ENCODE measurements around the gene NR1H3.
"Not testable (repeated sequence)": the region's sequence is repeated elsewhere in the genome, so short reads cannot be mapped to it uniquely, and the experiment has no call there.

The NR1H3 gene

GRCh38 chr11:47308050-47308823, 50.4 kb downstream of the NR1H3 start:
- DNase-seq, result no peak

- DNase-seq, result no peak
Observed at GRCh38 chr11:47314992-47315391, 57.2 kb downstream of the NR1H3 start.

- DNase-seq, result not testable (repeated sequence)
Observed at GRCh38 chr11:47316501-47316900, 58.7 kb downstream of the NR1H3 start.

DNA sequence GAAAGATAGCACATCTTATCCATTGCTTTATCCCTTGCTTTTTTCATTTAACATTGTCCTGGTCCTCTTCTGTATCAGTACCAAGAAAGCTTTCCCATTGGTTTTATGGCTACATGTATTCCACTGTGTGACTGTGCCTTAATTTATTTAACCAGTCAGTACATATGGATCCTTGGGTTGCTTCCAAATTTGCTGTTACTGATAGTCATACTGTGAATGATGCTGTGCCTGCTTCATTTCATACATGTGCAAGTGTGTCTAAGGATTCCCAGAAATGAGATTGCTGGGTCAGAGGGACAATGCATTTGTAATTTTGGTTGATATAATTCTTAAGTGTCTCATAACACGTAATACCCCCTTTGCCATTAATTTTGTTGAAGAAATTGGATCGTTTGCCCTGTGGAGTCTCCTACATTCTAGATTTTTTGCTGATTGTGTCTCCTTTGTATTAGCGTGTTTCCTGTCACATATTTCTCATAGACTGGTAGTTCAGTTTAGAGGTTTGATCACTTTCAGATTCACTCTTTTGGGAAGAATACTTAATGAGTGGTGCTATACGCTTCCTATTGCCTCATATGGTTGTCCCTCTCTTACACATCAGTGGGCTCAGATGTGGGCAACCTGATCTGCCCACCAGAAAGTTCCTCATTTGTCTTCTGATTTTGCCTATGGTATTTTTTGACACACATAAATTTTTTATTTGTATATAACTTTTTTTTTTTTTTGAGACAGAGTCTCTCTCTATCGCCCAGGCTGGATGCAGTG, 59.5 kb downstream of the NR1H3 start:
- DNase-seq, result no peak

GRCh38 chr11:47318166-47318565, 60.4 kb downstream of the NR1H3 start:
- no peak for DNase-seq
